Liver (tissue), 9 donors: ENCODE results near the gene HECTD1. TPM values are rescaled to one million over a fixed set of nuclear protein-coding genes. Genes with fewer than 3 reads are reported as not detected.

Experiments
- DNase-seq: peaks from one replicate; pipeline ENCODE4 v3.0.0-alpha.2; 2017; ENCODE audit warnings: low spot score
- H3K27ac ChIP-seq, 2 donors: one replicate each; pipeline ENCODE4 v1.7.0; 2013; ENCODE audit warnings: inconsistent platforms in 2 of 2, low read length in 2 of 2, control low read depth in 1 of 2, low read depth in 1 of 2, mild to moderate bottlenecking in 1 of 2
- H3K27me3 ChIP-seq, 4 donors: one replicate each; pipeline versions ENCODE4 v1.6.1 to v1.7.0; 2013; ENCODE audit warnings: low read length in 3 of 4, inconsistent platforms in 1 of 4, mild to moderate bottlenecking in 1 of 4, moderate library complexity in 1 of 4; ENCODE audit not compliant: control insufficient read depth in 4 of 4, insufficient read depth in 4 of 4
- H3K36me3 ChIP-seq, 4 donors: one replicate each; pipeline versions ENCODE4 v1.6.1 to v1.7.0; 2013; ENCODE audit warnings: low read length in 3 of 4, mild to moderate bottlenecking in 3 of 4, low read depth in 1 of 4, moderate library complexity in 1 of 4; ENCODE audit not compliant: control insufficient read depth in 4 of 4, insufficient read depth in 3 of 4
- H3K4me1 ChIP-seq, 4 donors: one replicate each; pipeline versions ENCODE4 v1.6.1 to v1.7.0; 2013; ENCODE audit warnings: low read length in 3 of 4, mild to moderate bottlenecking in 3 of 4, moderate library complexity in 1 of 4; ENCODE audit not compliant: control insufficient read depth in 4 of 4, insufficient read depth in 4 of 4
- H3K4me3 ChIP-seq, 3 donors: one replicate each; pipeline versions ENCODE4 v1.6.1 to v1.7.0; 2013; ENCODE audit warnings: low read length in 3 of 3, control low read depth in 1 of 3, low read depth in 1 of 3, mild to moderate bottlenecking in 1 of 3
- H3K9ac ChIP-seq, 2 donors: one replicate each; pipeline ENCODE4 v1.7.0; 2013; ENCODE audit warnings: low read length in 2 of 2, mild to moderate bottlenecking in 2 of 2, moderate library complexity in 2 of 2, control low read depth in 1 of 2, low read depth in 1 of 2
- H3K9me3 ChIP-seq, 4 donors: one replicate each; pipeline versions ENCODE4 v1.6.1 to v1.7.0; 2013; ENCODE audit warnings: low read length in 3 of 4; ENCODE audit not compliant: control insufficient read depth in 4 of 4
- EGR1 ChIP-seq, 2 donors: IDR thresholded peaks; 2 replicates each; pipeline ENCODE4 v1.6.1; 2016 to 2018; ENCODE audit warnings: antibody characterized with exemption in 2 of 2, low read depth in 2 of 2
- FOXA1 ChIP-seq: IDR thresholded peaks from 2 replicates; pipeline ENCODE4 v1.6.1; 2016; ENCODE audit warnings: antibody characterized with exemption
- FOXA2 ChIP-seq: IDR thresholded peaks from 2 replicates; pipeline ENCODE4 v1.6.1; 2016; ENCODE audit warnings: antibody characterized with exemption
- HNF4A ChIP-seq, 2 donors: conservative IDR thresholded peaks; 2 replicates each; pipeline ENCODE4 v1.6.1; 2016; ENCODE audit warnings: antibody characterized with exemption in 2 of 2, mild to moderate bottlenecking in 2 of 2
- HNF4G ChIP-seq: IDR thresholded peaks from 2 replicates; pipeline ENCODE4 v1.6.1; 2016; ENCODE audit warnings: antibody characterized with exemption
- JUND ChIP-seq, 2 donors: IDR thresholded peaks; 2 replicates each; pipeline ENCODE4 v1.6.1; 2016; ENCODE audit warnings: antibody characterized with exemption in 2 of 2
- MAX ChIP-seq: IDR thresholded peaks from 2 replicates; pipeline ENCODE4 v1.6.1; 2016; ENCODE audit warnings: antibody characterized with exemption
- NR2F2 ChIP-seq: IDR thresholded peaks from 2 replicates; pipeline ENCODE4 v1.6.1; 2016; ENCODE audit warnings: antibody characterized with exemption
- RAD21 ChIP-seq, 2 donors: IDR thresholded peaks; 2 replicates each; pipeline ENCODE4 v1.6.1; 2016; ENCODE audit warnings: antibody characterized with exemption in 2 of 2, mild to moderate bottlenecking in 2 of 2
- SP1 ChIP-seq: IDR thresholded peaks from 2 replicates; pipeline ENCODE4 v1.6.1; 2018; ENCODE audit warnings: antibody characterized with exemption, mild to moderate bottlenecking
- YY1 ChIP-seq: IDR thresholded peaks from 2 replicates; pipeline ENCODE4 v1.6.1; 2016; ENCODE audit warnings: antibody characterized with exemption, mild to moderate bottlenecking
- ZBTB33 ChIP-seq: IDR thresholded peaks from 2 replicates; pipeline ENCODE4 v1.6.1; 2016; ENCODE audit warnings: antibody characterized with exemption
- WGBS: extraction: QIAGEN DNeasy Blood & Tissue Kit; methylation state at CpG from one replicate; pipeline ENCODE4 v1.1.7; 2013; 5-methylcytosine and 5-hydroxymethylcytosine counted together
- polyA plus RNA-seq, 2 donors: library from polyadenylated mRNA; stranded (reverse) in 1 of 2; unstranded in 1 of 2; fragments of 200-250 nt in 1 of 2; fragments of >200 nt in 1 of 2; fragmentation: Nextera tagmentation in 1 of 2; extraction: Ambion mirVana in 1 of 2; gene quantifications; one replicate each; pipeline versions ENCODE4 v1.2.1 to v1.2.3, GENCODE V29; 2013 to 2015
- total RNA-seq, 2 donors: library from RNA; depleted of rRNA; stranded (reverse); fragments of >200 nt; gene quantifications; one replicate each; pipeline ENCODE4 v1.2.3, GENCODE V29; 2014
- TF ChIP-seq, protein P1 (sequence below): fragments of 150-350 bp; IDR thresholded peaks from 2 replicates; pipeline ENCODE4 v1.5.1; 2017; ENCODE audit warnings: improper control_type of control experiment, low read depth, low read length; ENCODE audit not compliant: missing input control
- TF ChIP-seq, protein P2 (sequence below): IDR thresholded peaks from 2 replicates; pipeline ENCODE4 v1.6.1; 2016; ENCODE audit warnings: antibody characterized with exemption, mild to moderate bottlenecking
- TF ChIP-seq, protein P3 (sequence below): IDR thresholded peaks from 2 replicates; pipeline ENCODE4 v1.6.1; 2016; ENCODE audit warnings: antibody characterized with exemption
- donor health status: healthy.
- donor health status: healthy.
- donor health status: healthy.
- donor health status: healthy.
- donor health status: healthy.

Gene HECTD1
- total and polyA plus RNA-seq, 4 donors: 46.8 to 256 (median 118) TPM

DNA sequence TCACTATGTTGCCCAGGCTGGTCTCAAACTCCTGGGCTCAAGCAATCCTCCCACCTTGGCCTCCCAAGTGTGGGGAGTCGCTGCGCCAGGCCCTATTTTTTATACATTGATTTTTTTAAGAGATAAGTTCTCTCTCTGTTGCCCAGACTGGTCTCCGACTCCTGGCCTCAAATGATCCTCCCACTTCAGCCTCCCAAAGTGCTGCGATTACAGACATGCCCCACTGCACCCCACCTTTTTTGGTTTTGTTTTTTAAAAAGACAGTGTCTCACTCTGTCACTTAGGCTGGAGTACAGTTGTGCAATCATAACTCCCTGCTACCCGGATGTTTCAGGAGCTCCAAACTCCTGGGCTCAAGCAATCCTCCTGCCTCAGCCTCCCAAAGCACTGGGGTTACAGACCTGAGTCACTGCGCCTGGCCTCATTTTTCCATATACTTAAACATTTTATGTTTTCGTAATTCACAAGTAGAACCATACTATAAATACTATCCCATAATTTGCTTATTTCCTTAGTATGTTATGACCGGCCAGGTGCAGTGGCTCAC is 16.8 kb downstream of the HECTD1 start:
- H3K27ac ChIP-seq: peak overlapping the region in 1 of 2 donors; percentile 13
- H3K36me3 ChIP-seq: peaks cover 0 to 10% (median 0%) of the 10 kb centered on the region in 4 donors

GRCh38 chr14:31190219-31190603 is 17.4 kb downstream of the HECTD1 start:
- Histone ChIP-seq H3K4me1 (peaks cover 4 to 19% (median 10%) of the 10 kb centered on the region in 4 donors), H3K27me3 (no peaks in the 10 kb centered on the region), H3K4me3 (no peak overlapping the region), H3K27ac (peak overlapping the region; percentile 13), H3K9me3 (no peaks in the 10 kb centered on the region), H3K36me3 (peaks cover 0 to 10% (median 1%) of the 10 kb centered on the region in 4 donors), H3K9ac (no peak overlapping the region)
- 46% methylated on average over 3 of the region's 3 CpGs for WGBS
- TF ChIP-seq YY1 (no peak), HNF4A (conservative IDR thresholded peaks at IDR 0.05) (peak; percentile 34 to 50), EGR1 (IDR thresholded peaks at IDR 0.05; ENCODE audit: low read depth in 2 of 2) (no peak)
- TF ChIP-seq, protein P1, sequence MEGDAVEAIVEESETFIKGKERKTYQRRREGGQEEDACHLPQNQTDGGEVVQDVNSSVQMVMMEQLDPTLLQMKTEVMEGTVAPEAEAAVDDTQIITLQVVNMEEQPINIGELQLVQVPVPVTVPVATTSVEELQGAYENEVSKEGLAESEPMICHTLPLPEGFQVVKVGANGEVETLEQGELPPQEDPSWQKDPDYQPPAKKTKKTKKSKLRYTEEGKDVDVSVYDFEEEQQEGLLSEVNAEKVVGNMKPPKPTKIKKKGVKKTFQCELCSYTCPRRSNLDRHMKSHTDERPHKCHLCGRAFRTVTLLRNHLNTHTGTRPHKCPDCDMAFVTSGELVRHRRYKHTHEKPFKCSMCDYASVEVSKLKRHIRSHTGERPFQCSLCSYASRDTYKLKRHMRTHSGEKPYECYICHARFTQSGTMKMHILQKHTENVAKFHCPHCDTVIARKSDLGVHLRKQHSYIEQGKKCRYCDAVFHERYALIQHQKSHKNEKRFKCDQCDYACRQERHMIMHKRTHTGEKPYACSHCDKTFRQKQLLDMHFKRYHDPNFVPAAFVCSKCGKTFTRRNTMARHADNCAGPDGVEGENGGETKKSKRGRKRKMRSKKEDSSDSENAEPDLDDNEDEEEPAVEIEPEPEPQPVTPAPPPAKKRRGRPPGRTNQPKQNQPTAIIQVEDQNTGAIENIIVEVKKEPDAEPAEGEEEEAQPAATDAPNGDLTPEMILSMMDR: no peak
- DNase-seq: no peak

More for the DNA sequence above, 16.8 kb downstream of the HECTD1 start:
- TF ChIP-seq HNF4A (conservative IDR thresholded peaks at IDR 0.05) (no peak), HNF4G (no peak), YY1 (no peak), SP1 (no peak), MAX (no peak), FOXA2 (no peak), RAD21 (IDR thresholded peaks at IDR 0.05) (no peak), NR2F2 (no peak)
- TF ChIP-seq, protein P1: no peak
- H3K4me3 ChIP-seq: no peak overlapping the region
- no peaks in the 10 kb centered on the region for H3K9me3 ChIP-seq
- no peak overlapping the region for H3K9ac ChIP-seq
- no peak for DNase-seq
- no peaks in the 10 kb centered on the region for H3K27me3 ChIP-seq
- peaks cover 4 to 20% (median 11%) of the 10 kb centered on the region in 4 donors for H3K4me1 ChIP-seq
- WGBS: 93% methylated on average over 8 of the region's 8 CpGs

- H3K9me3 ChIP-seq: no peaks in the 10 kb centered on the region
- WGBS: 85% methylated on average over 5 of the region's 5 CpGs
- no peak overlapping the region for H3K9ac ChIP-seq
- peaks cover 0 to 10% (median 2%) of the 10 kb centered on the region in 4 donors for H3K36me3 ChIP-seq
- H3K27ac ChIP-seq: peak overlapping the region in 1 of 2 donors; percentile 13
- H3K27me3 ChIP-seq: no peaks in the 10 kb centered on the region
- DNase-seq: no peak
- peaks cover 0 to 15% (median 7%) of the 10 kb centered on the region in 4 donors for H3K4me1 ChIP-seq
- no peak overlapping the region for H3K4me3 ChIP-seq
- no peak for TF ChIP-seq FOXA1
- TF ChIP-seq FOXA2: no peak
- TF ChIP-seq JUND (IDR thresholded peaks at IDR 0.05): no peak
- TF ChIP-seq, protein P2, sequence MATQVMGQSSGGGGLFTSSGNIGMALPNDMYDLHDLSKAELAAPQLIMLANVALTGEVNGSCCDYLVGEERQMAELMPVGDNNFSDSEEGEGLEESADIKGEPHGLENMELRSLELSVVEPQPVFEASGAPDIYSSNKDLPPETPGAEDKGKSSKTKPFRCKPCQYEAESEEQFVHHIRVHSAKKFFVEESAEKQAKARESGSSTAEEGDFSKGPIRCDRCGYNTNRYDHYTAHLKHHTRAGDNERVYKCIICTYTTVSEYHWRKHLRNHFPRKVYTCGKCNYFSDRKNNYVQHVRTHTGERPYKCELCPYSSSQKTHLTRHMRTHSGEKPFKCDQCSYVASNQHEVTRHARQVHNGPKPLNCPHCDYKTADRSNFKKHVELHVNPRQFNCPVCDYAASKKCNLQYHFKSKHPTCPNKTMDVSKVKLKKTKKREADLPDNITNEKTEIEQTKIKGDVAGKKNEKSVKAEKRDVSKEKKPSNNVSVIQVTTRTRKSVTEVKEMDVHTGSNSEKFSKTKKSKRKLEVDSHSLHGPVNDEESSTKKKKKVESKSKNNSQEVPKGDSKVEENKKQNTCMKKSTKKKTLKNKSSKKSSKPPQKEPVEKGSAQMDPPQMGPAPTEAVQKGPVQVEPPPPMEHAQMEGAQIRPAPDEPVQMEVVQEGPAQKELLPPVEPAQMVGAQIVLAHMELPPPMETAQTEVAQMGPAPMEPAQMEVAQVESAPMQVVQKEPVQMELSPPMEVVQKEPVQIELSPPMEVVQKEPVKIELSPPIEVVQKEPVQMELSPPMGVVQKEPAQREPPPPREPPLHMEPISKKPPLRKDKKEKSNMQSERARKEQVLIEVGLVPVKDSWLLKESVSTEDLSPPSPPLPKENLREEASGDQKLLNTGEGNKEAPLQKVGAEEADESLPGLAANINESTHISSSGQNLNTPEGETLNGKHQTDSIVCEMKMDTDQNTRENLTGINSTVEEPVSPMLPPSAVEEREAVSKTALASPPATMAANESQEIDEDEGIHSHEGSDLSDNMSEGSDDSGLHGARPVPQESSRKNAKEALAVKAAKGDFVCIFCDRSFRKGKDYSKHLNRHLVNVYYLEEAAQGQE: no peak
- TF ChIP-seq HNF4G: no peak
- TF ChIP-seq, protein P3, sequence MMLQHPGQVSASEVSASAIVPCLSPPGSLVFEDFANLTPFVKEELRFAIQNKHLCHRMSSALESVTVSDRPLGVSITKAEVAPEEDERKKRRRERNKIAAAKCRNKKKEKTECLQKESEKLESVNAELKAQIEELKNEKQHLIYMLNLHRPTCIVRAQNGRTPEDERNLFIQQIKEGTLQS: no peak
- TF ChIP-seq HNF4A (conservative IDR thresholded peaks at IDR 0.05): no peak
- no peak for TF ChIP-seq SP1
- TF ChIP-seq MAX: no peak
- TF ChIP-seq ZBTB33: no peak
- TF ChIP-seq NR2F2: no peak
Measured at GRCh38 chr14:31189346-31190218, 18.0 kb downstream of the HECTD1 start.
